Limb (tissue), 2 donors: ENCODE data around the gene ENPP6.
"Not testable (repeated sequence)": the region's sequence is repeated elsewhere in the genome, so short reads cannot be mapped to it uniquely, and the experiment has no call there.

Source experiments
- DNase-seq, 2 donors: peaks; one replicate each; pipeline ENCODE4 v3.0.0-alpha.2; 2016; ENCODE audit errors: extremely low spot score in 2 of 2

Gene ENPP6

GRCh38 chr4:184237612-184238011 lies 19.9 kb upstream of the ENPP6 start:
- no peak for DNase-seq

GRCh38 chr4:184235526-184235925 lies 17.9 kb upstream of the ENPP6 start:
- no peak for DNase-seq

GRCh38 chr4:184234155-184234554 lies 16.5 kb upstream of the ENPP6 start:
- DNase-seq = no peak

GRCh38 chr4:184232975-184233374 lies 15.3 kb upstream of the ENPP6 start:
- no peak for DNase-seq

- no peak for DNase-seq
Observed at GRCh38 chr4:184232202-184232601, 14.5 kb upstream of the ENPP6 start.

- no peak for DNase-seq
Observed at GRCh38 chr4:184231573-184231972, 13.9 kb upstream of the ENPP6 start.

GRCh38 chr4:184228056-184228705 lies 10.5 kb upstream of the ENPP6 start:
- no peak for DNase-seq

GRCh38 chr4:184216515-184216914 lies 1.2 kb downstream of the ENPP6 start:
- DNase-seq = no peak

- peak; percentile 56 to 61 for DNase-seq
Observed at GRCh38 chr4:184215709-184216328, 1.9 kb downstream of the ENPP6 start.

GRCh38 chr4:184214931-184215330 lies 2.7 kb downstream of the ENPP6 start:
- DNase-seq = no peak

- not testable (repeated sequence) for DNase-seq
Observed at GRCh38 chr4:184207734-184208607, 9.7 kb downstream of the ENPP6 start.

- no peak for DNase-seq
Observed at GRCh38 chr4:184205243-184205642, 12.4 kb downstream of the ENPP6 start.

- no peak for DNase-seq
Observed at GRCh38 chr4:184203300-184203699, 14.4 kb downstream of the ENPP6 start.

GRCh38 chr4:184201179-184201578 lies 16.5 kb downstream of the ENPP6 start:
- DNase-seq = no peak

GRCh38 chr4:184200296-184200695 lies 17.4 kb downstream of the ENPP6 start:
- DNase-seq = no peak

GRCh38 chr4:184199780-184200179 lies 17.9 kb downstream of the ENPP6 start:
- DNase-seq = no peak

GRCh38 chr4:184198190-184198589 lies 19.5 kb downstream of the ENPP6 start:
- no peak for DNase-seq

- no peak for DNase-seq
Observed at GRCh38 chr4:184197536-184198082, 20.1 kb downstream of the ENPP6 start.

- DNase-seq = no peak
Observed at GRCh38 chr4:184196730-184197385, 20.8 kb downstream of the ENPP6 start.

- no peak for DNase-seq
Observed at GRCh38 chr4:184193556-184194525, 23.8 kb downstream of the ENPP6 start.
